GM23338 (cell line): ENCODE measurements around the gene REST. TPM values are rescaled to one million over a fixed set of nuclear protein-coding genes. Genes with fewer than 3 reads are reported as not detected.
A peak's percentile ranks its signal among the peaks of the same experiment; 100 is the strongest.

ENCODE experiments used
- ATAC-seq: fragments of 200-7000 bp; cut with Tn5 transposase; 3 replicates; pipeline ENCODE4 v1.9.1; 2020
- DNase-seq: peaks from one replicate; pipeline ENCODE4 v3.0.0-alpha.2; 2015; ENCODE audit warnings: low spot score
- H2AFZ ChIP-seq: fragments of 200-600 bp; sonication (generic); 2 replicates; pipeline ENCODE4 v1.8.0; 2016; ENCODE audit warnings: antibody characterized with exemption, mild to moderate bottlenecking, moderate library complexity
- H3F3A ChIP-seq: fragments of 200-600 bp; sonication (generic); replicated peaks from 2 replicates; pipeline ENCODE4 v1.8.0; 2017; ENCODE audit warnings: antibody characterized with exemption, mixed run types, low read depth
- H3K27ac ChIP-seq: fragments of 200-600 bp; sonication (generic); 2 replicates; pipeline ENCODE4 v1.6.1; 2016; ENCODE audit warnings: low read depth
- H3K27me3 ChIP-seq: fragments of 200-600 bp; sonication (generic); 2 replicates; pipeline ENCODE4 v1.8.0; 2016; ENCODE audit warnings: mild to moderate bottlenecking, mixed run types, moderate library complexity; ENCODE audit not compliant: insufficient read depth
- H3K36me3 ChIP-seq: fragments of 200-600 bp; sonication (generic); 2 replicates; pipeline ENCODE4 v1.8.0; 2016; ENCODE audit warnings: mild to moderate bottlenecking; ENCODE audit not compliant: insufficient read depth
- H3K4me1 ChIP-seq: fragments of 200-600 bp; sonication (generic); 2 replicates; pipeline ENCODE4 v1.8.0; 2016; ENCODE audit warnings: mild to moderate bottlenecking, moderate library complexity; ENCODE audit not compliant: insufficient read depth
- H3K4me2 ChIP-seq: fragments of 200-600 bp; sonication (generic); 2 replicates; pipeline ENCODE4 v1.7.1; 2017; ENCODE audit warnings: mixed run types
- H3K4me3 ChIP-seq: fragments of 200-600 bp; sonication (generic); 2 replicates; pipeline ENCODE4 v1.6.1; 2016; ENCODE audit warnings: mixed run types
- H3K79me2 ChIP-seq: fragments of 200-600 bp; sonication (generic); replicated peaks from 2 replicates; pipeline ENCODE4 v1.8.0; 2017; ENCODE audit warnings: mild to moderate bottlenecking; ENCODE audit not compliant: insufficient read depth
- H3K9me2 ChIP-seq: fragments of 200-600 bp; sonication (generic); 2 replicates; pipeline ENCODE4 v1.8.0; 2017; ENCODE audit not compliant: insufficient read depth
- H4K20me1 ChIP-seq: fragments of 200-600 bp; sonication (generic); replicated peaks from 2 replicates; pipeline ENCODE4 v1.8.0; 2017; ENCODE audit warnings: mild to moderate bottlenecking; ENCODE audit not compliant: insufficient read depth
- H3K27ac Mint-ChIP-seq: 2 replicates; pipeline ENCODE4 v1.8.0; 2020; ENCODE audit warnings: inconsistent platforms, mild to moderate bottlenecking, moderate library complexity, mixed read lengths
- H3K27me3 Mint-ChIP-seq: 3 replicates; pipeline ENCODE4 v1.8.0; 2022; ENCODE audit warnings: low read depth, mild to moderate bottlenecking, moderate library complexity, mixed read lengths, inconsistent platforms; ENCODE audit not compliant: insufficient read depth, poor library complexity
- H3K36me3 Mint-ChIP-seq: 3 replicates; pipeline ENCODE4 v1.8.0; 2021; ENCODE audit warnings: low read depth, mild to moderate bottlenecking, inconsistent platforms, moderate library complexity, mixed read lengths
- H3K4me1 Mint-ChIP-seq: 3 replicates; pipeline ENCODE4 v1.8.0; 2020; ENCODE audit warnings: mild to moderate bottlenecking, inconsistent platforms, mixed read lengths
- H3K4me3 Mint-ChIP-seq: 3 replicates; pipeline ENCODE4 v1.8.0; 2021; ENCODE audit warnings: moderate library complexity, mild to moderate bottlenecking, inconsistent platforms, mixed read lengths
- H3K9me3 Mint-ChIP-seq: 3 replicates; pipeline ENCODE4 v1.8.0; 2020; ENCODE audit warnings: moderate library complexity, mild to moderate bottlenecking, inconsistent platforms, mixed read lengths
- CREB1 ChIP-seq: fragments of 250-450 bp; sonication (Bioruptor Pico); IDR thresholded peaks from 2 replicates; pipeline ENCODE4 v1.5.0; 2020; ENCODE audit warnings: low read depth, mild to moderate bottlenecking, moderate library complexity
- CTCF ChIP-seq, 2 experiments: fragments of 200-600 bp in 1 of 2; sonication (generic) in 1 of 2; conservative IDR thresholded peaks; 2 replicates each; pipeline versions ENCODE4 v1.5.1 to v1.6.1; 2016 to 2017; ENCODE audit warnings: antibody characterized with exemption in 2 of 2, low read depth in 2 of 2, mild to moderate bottlenecking in 2 of 2, moderate library complexity in 1 of 2
- ETS1 ChIP-seq: IDR thresholded peaks from 2 replicates; pipeline ENCODE4 v1.6.1; 2016; ENCODE audit warnings: antibody characterized with exemption
- EZH2phosphoT487 ChIP-seq: fragments of 200-600 bp; sonication (generic); IDR thresholded peaks from one replicate; pipeline ENCODE4 v1.8.1; 2018; ENCODE audit warnings: antibody characterized with exemption; ENCODE audit not compliant: unreplicated experiment
- JUNB ChIP-seq: IDR thresholded peaks from one replicate; pipeline ENCODE4 v1.6.1; 2016; ENCODE audit warnings: antibody characterized with exemption; ENCODE audit not compliant: unreplicated experiment
- POLR2AphosphoS5 ChIP-seq: IDR thresholded peaks from 2 replicates; pipeline ENCODE4 v1.6.1; 2016; ENCODE audit warnings: antibody characterized with exemption, low read depth
- REST ChIP-seq: IDR thresholded peaks from one replicate; pipeline ENCODE4 v1.6.1; 2018; ENCODE audit warnings: antibody characterized with exemption; ENCODE audit not compliant: unreplicated experiment
- ZNF331 ChIP-seq: fragments of 250-450 bp; sonication (Bioruptor Pico); IDR thresholded peaks from 2 replicates; pipeline ENCODE4 v1.5.0; 2020; ENCODE audit warnings: low read depth, mild to moderate bottlenecking, moderate library complexity
- polyA plus RNA-seq: library from polyadenylated mRNA; unstranded; fragments of >200 nt; fragmentation: Nextera tagmentation; extraction: Ambion mirVana; gene quantifications from 2 replicates; pipeline ENCODE4 v1.2.1, GENCODE V29; 2016
- total RNA-seq: library from RNA; depleted of rRNA; stranded (reverse); fragments of >200 nt; shearing (Covaris generic); gene quantifications from 2 replicates; pipeline ENCODE4 v1.2.3, GENCODE V29; 2014

REST gene
- total and polyA plus RNA-seq, 2 experiments from 2014 or later, result 44.7 to 61.5 TPM

- TF ChIP-seq EZH2phosphoT487 (no peak), JUNB (no peak)
- H3K4me3 ChIP-seq, result peak overlapping the region; percentile 50
- DNase-seq (peak; percentile 48), ATAC-seq (peak; percentile 5)
- 0 out of 2 replicates have a peak overlapping the region, but pooled peaks have one; percentile 10 for H3K27ac ChIP-seq
- H3K79me2 ChIP-seq, result peaks cover 25% of the 10 kb centered on the region
- H3K27me3 ChIP-seq, result peaks cover 24% of the 10 kb centered on the region
- H4K20me1 ChIP-seq, result peaks cover 2% of the 10 kb centered on the region; the same call in 1 of the 2 replicates
- peak overlapping the region; percentile 85 for H3K27ac Mint-ChIP-seq
- H3F3A ChIP-seq, result 0 out of 2 replicates have a peak, but pooled peaks cover 9% of the 10 kb centered on the region
- H3K4me3 Mint-ChIP-seq, result peak overlapping the region; percentile 77
- H3K4me1 Mint-ChIP-seq, result peaks cover 59% of the 10 kb centered on the region
- H3K36me3 Mint-ChIP-seq, result peaks cover 13% of the 10 kb centered on the region
- no peaks in the 10 kb centered on the region; the same call in 1 of the 3 replicates for H3K9me3 Mint-ChIP-seq
- H3K9me2 ChIP-seq, result no peaks in the 10 kb centered on the region
- no peak overlapping the region for H2AFZ ChIP-seq
- H3K36me3 ChIP-seq, result peaks cover 6% of the 10 kb centered on the region
- peaks cover 49% of the 10 kb centered on the region for H3K4me1 ChIP-seq
- peak overlapping the region; percentile 76 for H3K4me2 ChIP-seq
- H3K27me3 Mint-ChIP-seq, result peaks cover 35% of the 10 kb centered on the region
Measured at GRCh38 chr4:56906489-56907393, 959 bp upstream of the REST start.

- TF ChIP-seq REST (peak; percentile 69), CTCF (conservative IDR thresholded peaks at IDR 0.05; ENCODE audit: low read depth in 2 of 2) (no peak), POLR2AphosphoS5 (peak; percentile 71), CREB1 (CRISPR knock-in tag) (peak; percentile 29; the same call in 1 of the 2 replicates), ZNF331 (no peak), ETS1 (0 out of 2 replicates have a peak, but pooled peaks have one; percentile 16)
- Histone ChIP-seq H3K9me2 (no peaks in the 10 kb centered on the region), H3F3A (0 out of 2 replicates have a peak, but pooled peaks cover 9% of the 10 kb centered on the region), H3K36me3 (peaks cover 14% of the 10 kb centered on the region), H3K27ac (peak overlapping the region; percentile 84), H3K4me3 (peak overlapping the region; percentile 55), H2AFZ (no peak overlapping the region), H3K27me3 (peaks cover 20% of the 10 kb centered on the region), H3K4me2 (peak overlapping the region; percentile 76), H3K4me1 (peaks cover 36% of the 10 kb centered on the region), H3K79me2 (peaks cover 42% of the 10 kb centered on the region), H4K20me1 (peaks cover 10% of the 10 kb centered on the region)
- peaks cover 24% of the 10 kb centered on the region for H3K36me3 Mint-ChIP-seq
- peak; percentile 85 for DNase-seq
- peaks cover 30% of the 10 kb centered on the region for H3K27me3 Mint-ChIP-seq
- H3K4me1 Mint-ChIP-seq, result peaks cover 49% of the 10 kb centered on the region
- H3K4me3 Mint-ChIP-seq, result peak overlapping the region; percentile 99
- H3K9me3 Mint-ChIP-seq, result no peaks in the 10 kb centered on the region; the same call in 1 of the 3 replicates
- ATAC-seq, result peak; percentile 67
- H3K27ac Mint-ChIP-seq, result peak overlapping the region; percentile 99
Measured at GRCh38 chr4:56908206-56909085, 746 bp downstream of the REST start.
